ENCODE measurements around the gene TMEM132D. TPM values are rescaled to one million over a fixed set of nuclear protein-coding genes. Genes with fewer than 3 reads are reported as not detected.

The TMEM132D gene
- total and polyA plus RNA-seq, 4 donors: 0.06 to 0.20 (median 0.13) TPM

- WGBS, 2 donors: 74 to 76% methylated on average over 5 of the region's 5 CpGs
- DNase-seq (no peak), ATAC-seq (ENCODE audit: insufficient read depth, low FRiP score) (no peak)
- H3K27ac ChIP-seq (ENCODE audit: low read depth in 1 of 2, low read length in 1 of 2): no peak overlapping the region
- H3K9ac ChIP-seq (ENCODE audit: insufficient read depth in 1 of 2, low read length in 2 of 2): no peak overlapping the region
- H3K9me3 ChIP-seq (ENCODE audit: control insufficient read depth in 4 of 4, insufficient read depth in 3 of 4, low read length in 3 of 4): peaks cover 0 to 4% (median 0%) of the 10 kb centered on the region in 4 donors
- TF ChIP-seq, protein P1, sequence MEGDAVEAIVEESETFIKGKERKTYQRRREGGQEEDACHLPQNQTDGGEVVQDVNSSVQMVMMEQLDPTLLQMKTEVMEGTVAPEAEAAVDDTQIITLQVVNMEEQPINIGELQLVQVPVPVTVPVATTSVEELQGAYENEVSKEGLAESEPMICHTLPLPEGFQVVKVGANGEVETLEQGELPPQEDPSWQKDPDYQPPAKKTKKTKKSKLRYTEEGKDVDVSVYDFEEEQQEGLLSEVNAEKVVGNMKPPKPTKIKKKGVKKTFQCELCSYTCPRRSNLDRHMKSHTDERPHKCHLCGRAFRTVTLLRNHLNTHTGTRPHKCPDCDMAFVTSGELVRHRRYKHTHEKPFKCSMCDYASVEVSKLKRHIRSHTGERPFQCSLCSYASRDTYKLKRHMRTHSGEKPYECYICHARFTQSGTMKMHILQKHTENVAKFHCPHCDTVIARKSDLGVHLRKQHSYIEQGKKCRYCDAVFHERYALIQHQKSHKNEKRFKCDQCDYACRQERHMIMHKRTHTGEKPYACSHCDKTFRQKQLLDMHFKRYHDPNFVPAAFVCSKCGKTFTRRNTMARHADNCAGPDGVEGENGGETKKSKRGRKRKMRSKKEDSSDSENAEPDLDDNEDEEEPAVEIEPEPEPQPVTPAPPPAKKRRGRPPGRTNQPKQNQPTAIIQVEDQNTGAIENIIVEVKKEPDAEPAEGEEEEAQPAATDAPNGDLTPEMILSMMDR (IDR thresholded peaks at IDR 0.05; ENCODE audit: control extremely low read depth, extremely low read depth): no peak
- H3K4me1 ChIP-seq (ENCODE audit: control insufficient read depth in 5 of 5, insufficient read depth in 5 of 5, low read length in 5 of 5): no peaks in the 10 kb centered on the region
- H3K27me3 ChIP-seq (ENCODE audit: control insufficient read depth in 3 of 3, insufficient read depth in 3 of 3, low read length in 2 of 3): no peaks in the 10 kb centered on the region
- H3K36me3 ChIP-seq (ENCODE audit: control insufficient read depth in 4 of 4, insufficient read depth in 4 of 4, low read length in 4 of 4): no peaks in the 10 kb centered on the region
- no peak overlapping the region for H3K4me3 ChIP-seq
Measured at GRCh38 chr12:129079719-129080118, 824.1 kb downstream of the TMEM132D start.

GRCh38 chr12:129076441-129077320 lies 827.1 kb downstream of the TMEM132D start:
- no peaks in the 10 kb centered on the region for H3K27me3 ChIP-seq (ENCODE audit: control insufficient read depth in 3 of 3, insufficient read depth in 3 of 3, low read length in 2 of 3)
- WGBS, 2 donors: 61 to 70% methylated on average over 13 of the region's 13 CpGs
- H3K4me3 ChIP-seq: no peak overlapping the region
- no peaks in the 10 kb centered on the region for H3K4me1 ChIP-seq (ENCODE audit: control insufficient read depth in 5 of 5, insufficient read depth in 5 of 5, low read length in 5 of 5)
- H3K36me3 ChIP-seq (ENCODE audit: control insufficient read depth in 4 of 4, insufficient read depth in 4 of 4, low read length in 4 of 4): no peaks in the 10 kb centered on the region
- peaks cover 0 to 4% (median 0%) of the 10 kb centered on the region in 4 donors for H3K9me3 ChIP-seq (ENCODE audit: control insufficient read depth in 4 of 4, insufficient read depth in 3 of 4, low read length in 3 of 4)
- DNase-seq (no peak), ATAC-seq (ENCODE audit: insufficient read depth, low FRiP score) (no peak)
- TF ChIP-seq, protein P1 (IDR thresholded peaks at IDR 0.05; ENCODE audit: control extremely low read depth, extremely low read depth): no peak
- no peak overlapping the region for H3K27ac ChIP-seq (ENCODE audit: low read depth in 1 of 2, low read length in 1 of 2)
- H3K9ac ChIP-seq (ENCODE audit: insufficient read depth in 1 of 2, low read length in 2 of 2): no peak overlapping the region

DNA sequence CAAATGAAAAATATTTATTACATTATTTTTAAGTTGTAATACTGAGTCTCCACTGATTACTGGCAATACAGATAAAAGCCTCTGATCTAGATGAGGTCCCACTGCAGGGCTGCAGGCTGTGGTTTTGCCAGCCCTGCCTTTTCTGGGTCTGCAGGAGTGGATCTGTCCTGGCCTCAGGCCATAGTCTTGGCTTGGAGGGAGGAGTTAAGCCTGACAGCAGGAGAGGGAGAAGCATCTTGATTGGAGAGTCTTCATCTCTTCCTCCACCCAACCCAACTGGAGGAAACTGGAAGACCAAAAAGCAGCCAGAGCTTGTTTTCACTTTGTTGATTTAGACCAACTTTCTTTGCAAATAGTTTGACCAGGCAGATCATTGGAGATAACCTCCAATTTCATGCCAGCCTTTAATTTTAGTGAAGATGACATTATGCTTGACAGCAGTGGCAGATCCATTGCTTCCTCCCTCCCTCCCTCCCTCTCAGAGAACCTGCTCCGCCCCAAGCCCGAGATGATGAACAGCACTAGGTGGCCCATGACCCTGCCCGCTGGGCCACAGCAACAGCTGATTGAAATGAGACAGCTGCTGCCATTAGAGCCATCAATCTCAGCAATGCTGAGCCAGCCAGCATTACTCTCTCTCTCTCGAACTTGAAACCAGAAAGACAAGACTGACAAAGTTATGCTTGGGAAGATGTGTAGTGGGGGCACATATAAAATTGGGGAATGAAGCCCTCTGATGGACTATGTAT lies 828.2 kb downstream of the TMEM132D start:
- Histone ChIP-seq H3K4me3 (no peak overlapping the region), H3K36me3 (ENCODE audit: control insufficient read depth in 4 of 4, insufficient read depth in 4 of 4, low read length in 4 of 4) (no peaks in the 10 kb centered on the region), H3K27ac (ENCODE audit: low read depth in 1 of 2, low read length in 1 of 2) (no peak overlapping the region), H3K27me3 (ENCODE audit: control insufficient read depth in 3 of 3, insufficient read depth in 3 of 3, low read length in 2 of 3) (no peaks in the 10 kb centered on the region), H3K9me3 (ENCODE audit: control insufficient read depth in 4 of 4, insufficient read depth in 3 of 4, low read length in 3 of 4) (peaks cover 0 to 4% (median 0%) of the 10 kb centered on the region in 4 donors), H3K9ac (ENCODE audit: insufficient read depth in 1 of 2, low read length in 2 of 2) (no peak overlapping the region), H3K4me1 (ENCODE audit: control insufficient read depth in 5 of 5, insufficient read depth in 5 of 5, low read length in 5 of 5) (no peaks in the 10 kb centered on the region)
- 45 to 52% methylated on average over 4 of the region's 4 CpGs for WGBS, 2 donors
- DNase-seq: peak in 2 of 3 donors; percentile 4 to 8
- TF ChIP-seq, protein P1 (IDR thresholded peaks at IDR 0.05; ENCODE audit: control extremely low read depth, extremely low read depth): no peak
- no peak for ATAC-seq (ENCODE audit: insufficient read depth, low FRiP score)
